Bronchial epithelial cell (primary cell): Measurements from ENCODE around the gene BTBD6. TPM values are rescaled to one million over a fixed set of nuclear protein-coding genes. Genes with fewer than 3 reads are reported as not detected.

Experiments used
- DNase-seq: peaks from one replicate; pipeline ENCODE4 v3.0.0-alpha.2; 2010; ENCODE audit warnings: low read depth
- FAIRE-seq: peaks from 2 replicates; lab custom pipeline; 2011; peaks lifted over from hg19 to GRCh38; lab: Jason Lieb, UNC
- H3K27me3 ChIP-seq: 2 replicates; pipeline ENCODE4 v1.5.1; 2011; ENCODE audit warnings: low read length; ENCODE audit not compliant: control insufficient read depth, insufficient read depth
- H3K36me3 ChIP-seq: 2 replicates; pipeline ENCODE4 v1.5.1; 2011; ENCODE audit warnings: low read length; ENCODE audit not compliant: control insufficient read depth, insufficient read depth
- H3K4me3 ChIP-seq: 2 replicates; pipeline ENCODE4 v1.5.1; 2011; ENCODE audit warnings: mild to moderate bottlenecking, low read depth, low read length, control low read depth
- total RNA-seq: library from RNA; depleted of rRNA; stranded (reverse); fragments of >200 nt; gene quantifications from 2 replicates; pipeline ENCODE4 v1.2.1, GENCODE V29; 2014
- TF ChIP-seq, protein P1 (sequence below): IDR thresholded peaks from 2 replicates; pipeline ENCODE4 v1.5.1; 2011; ENCODE audit warnings: mild to moderate bottlenecking, moderate library complexity, low read length, control low read depth, inconsistent platforms; ENCODE audit not compliant: insufficient read depth, severe bottlenecking

BTBD6 gene
- total RNA-seq, 1 donor from 2014 or later: 75.8 TPM

DNA sequence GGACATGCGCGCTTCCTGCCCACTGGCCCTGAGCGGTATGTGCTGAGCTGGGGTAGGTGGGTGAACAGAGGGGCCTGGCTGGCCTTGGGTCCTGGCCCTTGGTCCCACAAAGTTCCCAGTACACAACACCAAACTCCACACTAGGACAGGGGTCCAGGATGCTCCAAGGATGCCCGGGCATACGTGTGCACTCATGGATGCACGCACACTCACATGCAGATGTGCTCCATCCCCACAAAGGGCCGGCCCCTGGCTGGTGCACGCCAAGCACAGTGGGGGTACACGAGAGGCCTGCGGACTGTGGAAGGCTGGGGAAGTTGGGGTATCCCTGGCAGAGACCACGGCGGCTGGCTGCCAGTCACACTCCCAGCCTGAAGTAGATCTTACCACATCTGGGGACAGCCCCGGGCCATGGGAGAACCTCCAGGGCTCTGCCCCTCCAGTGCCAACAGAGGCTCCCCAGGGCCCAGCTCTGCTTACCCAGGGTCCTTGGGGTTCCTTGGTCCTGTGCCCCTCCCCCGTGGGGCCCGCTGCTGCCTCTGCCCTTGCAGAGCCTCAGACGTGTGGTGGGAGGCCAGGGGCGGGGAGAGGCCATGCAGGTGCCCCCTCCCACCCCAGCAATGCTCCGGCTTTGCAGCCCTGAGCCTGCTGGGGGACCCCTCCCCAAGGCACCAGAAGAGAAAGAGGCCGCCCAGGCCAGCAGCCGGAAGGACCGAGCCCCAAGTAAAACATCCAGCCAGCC lies 43.2 kb upstream of the BTBD6 start:
- Histone ChIP-seq H3K4me3 (no peak overlapping the region), H3K36me3 (no peaks in the 10 kb centered on the region), H3K27me3 (peaks cover 4% of the 10 kb centered on the region)
- DNase-seq (no peak), FAIRE-seq (no peak)
- TF ChIP-seq, protein P1, sequence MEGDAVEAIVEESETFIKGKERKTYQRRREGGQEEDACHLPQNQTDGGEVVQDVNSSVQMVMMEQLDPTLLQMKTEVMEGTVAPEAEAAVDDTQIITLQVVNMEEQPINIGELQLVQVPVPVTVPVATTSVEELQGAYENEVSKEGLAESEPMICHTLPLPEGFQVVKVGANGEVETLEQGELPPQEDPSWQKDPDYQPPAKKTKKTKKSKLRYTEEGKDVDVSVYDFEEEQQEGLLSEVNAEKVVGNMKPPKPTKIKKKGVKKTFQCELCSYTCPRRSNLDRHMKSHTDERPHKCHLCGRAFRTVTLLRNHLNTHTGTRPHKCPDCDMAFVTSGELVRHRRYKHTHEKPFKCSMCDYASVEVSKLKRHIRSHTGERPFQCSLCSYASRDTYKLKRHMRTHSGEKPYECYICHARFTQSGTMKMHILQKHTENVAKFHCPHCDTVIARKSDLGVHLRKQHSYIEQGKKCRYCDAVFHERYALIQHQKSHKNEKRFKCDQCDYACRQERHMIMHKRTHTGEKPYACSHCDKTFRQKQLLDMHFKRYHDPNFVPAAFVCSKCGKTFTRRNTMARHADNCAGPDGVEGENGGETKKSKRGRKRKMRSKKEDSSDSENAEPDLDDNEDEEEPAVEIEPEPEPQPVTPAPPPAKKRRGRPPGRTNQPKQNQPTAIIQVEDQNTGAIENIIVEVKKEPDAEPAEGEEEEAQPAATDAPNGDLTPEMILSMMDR: no peak

- Histone ChIP-seq H3K27me3 (peaks cover 2% of the 10 kb centered on the region), H3K36me3 (peaks cover 2% of the 10 kb centered on the region), H3K4me3 (no peak overlapping the region)
- FAIRE-seq (no peak), DNase-seq (no peak)
- TF ChIP-seq, protein P1: no peak
Measured at GRCh38 chr14:105205673-105206208, 42.6 kb upstream of the BTBD6 start.

DNA sequence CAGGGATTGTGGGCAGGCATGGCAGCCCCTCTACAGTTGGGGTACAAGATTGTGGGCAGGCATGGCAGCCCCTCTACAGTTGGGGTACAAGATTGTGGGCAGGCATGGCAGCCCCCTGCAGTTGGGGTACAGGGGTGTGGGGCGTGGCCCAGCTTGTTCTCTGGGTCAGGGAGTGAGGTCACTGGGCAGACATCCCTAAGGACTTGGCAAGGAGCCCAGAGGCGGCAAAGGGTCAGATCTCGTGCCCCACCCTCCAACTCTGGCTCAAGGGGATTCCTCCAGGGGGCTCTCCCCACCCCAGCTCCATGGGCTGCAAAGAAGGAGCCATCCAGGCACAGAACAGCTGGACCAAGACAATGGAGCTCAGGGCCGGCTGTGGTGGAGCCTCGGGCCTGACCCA lies 41.5 kb upstream of the BTBD6 start:
- peaks cover 4% of the 10 kb centered on the region for H3K36me3 ChIP-seq
- FAIRE-seq (no peak), DNase-seq (no peak)
- H3K4me3 ChIP-seq: no peak overlapping the region
- TF ChIP-seq, protein P1: no peak
- no peaks in the 10 kb centered on the region for H3K27me3 ChIP-seq

- Histone ChIP-seq H3K36me3 (peaks cover 4% of the 10 kb centered on the region), H3K27me3 (no peaks in the 10 kb centered on the region), H3K4me3 (no peak overlapping the region)
- no peak for DNase-seq
- TF ChIP-seq, protein P1: no peak
- no peak for FAIRE-seq
Measured at GRCh38 chr14:105207460-105207901, 40.9 kb upstream of the BTBD6 start.

- Histone ChIP-seq H3K4me3 (no peak overlapping the region), H3K36me3 (peaks cover 4% of the 10 kb centered on the region), H3K27me3 (no peaks in the 10 kb centered on the region)
- DNase-seq: no peak
- FAIRE-seq: no peak
- TF ChIP-seq, protein P1: no peak
Measured at GRCh38 chr14:105207996-105208737, 40.2 kb upstream of the BTBD6 start.
